ENCODE measurements around the gene GSTO2. TPM values are rescaled to one million over a fixed set of nuclear protein-coding genes. Genes with fewer than 3 reads are reported as not detected.

GSTO2 gene
- total and polyA plus RNA-seq, 2 of the 13 experiments (the other 11 are each of a cell fraction or from before 2014, with no cell fraction given) = 2.1 to 7.9 TPM

- DNase-seq (ENCODE audit: low spot score) = no peak
- no TSS peak for BruUV-seq (replicated peaks)
- Histone ChIP-seq H3K27ac (ENCODE audit: extremely low read length, insufficient read depth, low read length) (no peak overlapping the region), H3K36me3 (replicated peaks in 1 of 2; ENCODE audit: control insufficient read depth in 1 of 2, insufficient read depth in 2 of 2, low read length in 2 of 2) (no peaks in the 10 kb centered on the region), H3K4me1 (ENCODE audit: insufficient read depth, low read length) (peaks cover 51% of the 10 kb centered on the region), H3K9me3 (ENCODE audit: low read length) (peaks cover 9% of the 10 kb centered on the region), H4K20me1 (ENCODE audit: insufficient read depth, low read length) (no peaks in the 10 kb centered on the region; the same call in 1 of the 2 replicates), H3K4me2 (ENCODE audit: low read depth, low read length) (no peak overlapping the region), H2AFZ (ENCODE audit: low read length) (no peak overlapping the region), H3K4me3 (replicated peaks in 1 of 3; ENCODE audit: insufficient read depth in 1 of 3, low read depth in 2 of 3, low read length in 3 of 3) (no peak overlapping the region), H3K79me2 (ENCODE audit: insufficient read depth, low read length) (peaks cover 28% of the 10 kb centered on the region), H3K9ac (ENCODE audit: insufficient read depth, low read depth, low read length) (no peak overlapping the region), H3K27me3 (ENCODE audit: control insufficient read depth in 1 of 2, insufficient read depth in 2 of 2, low read length in 2 of 2) (no peaks in the 10 kb centered on the region; a peak in 1 of 5 replicates)
- in situ Hi-C loops (cut with HindIII; ENCODE audit: extremely low pct_ligation_motif_present, low pct_unique_long_range_greater_than_20kb) = no loop called here
- 90% methylated on average over 6 of the region's 6 CpGs for WGBS (ENCODE audit: low lambda C conversion rate)
- POLR2A ChIA-PET = no interaction called here
- ATAC-seq = no peak
- TF ChIP-seq ZNF780A (CRISPR knock-in tag; IDR thresholded peaks at IDR 0.05) = no peak
- TF ChIP-seq SP1 (IDR thresholded peaks at IDR 0.05) = no peak
- no peak for TF ChIP-seq SP1 (CRISPR knock-in tag; IDR thresholded peaks at IDR 0.05)
- TF ChIP-seq HBP1 (CRISPR knock-in tag; IDR thresholded peaks at IDR 0.05; ENCODE audit: low read depth) = no peak
- no peak for TF ChIP-seq MBNL3 (CRISPR knock-in tag; conservative IDR thresholded peaks at IDR 0.05)
- TF ChIP-seq DNMT1 (CRISPR knock-in tag; IDR thresholded peaks at IDR 0.05) = no peak
- TF ChIP-seq SP5 (CRISPR knock-in tag; IDR thresholded peaks at IDR 0.05; ENCODE audit: borderline replicate concordance, low read depth) = no peak
- TF ChIP-seq ZBTB34 (CRISPR knock-in tag; IDR thresholded peaks at IDR 0.05) = no peak
- TF ChIP-seq DMAP1 (CRISPR knock-in tag; IDR thresholded peaks at IDR 0.05) = no peak
- TF ChIP-seq PREB (CRISPR knock-in tag; IDR thresholded peaks at IDR 0.05) = no peak
- no peak for TF ChIP-seq FOXP1 (IDR thresholded peaks at IDR 0.05)
- TF ChIP-seq FOXP1 (CRISPR knock-in tag; IDR thresholded peaks at IDR 0.05) = no peak
- TF ChIP-seq CREM (IDR thresholded peaks at IDR 0.05) = no peak
- no peak for TF ChIP-seq CREM (CRISPR knock-in tag; IDR thresholded peaks at IDR 0.05)
- no peak for TF ChIP-seq HINFP (CRISPR knock-in tag; IDR thresholded peaks at IDR 0.05; ENCODE audit: low read depth)
- no peak for TF ChIP-seq ZBTB20 (CRISPR knock-in tag; IDR thresholded peaks at IDR 0.05; ENCODE audit: borderline replicate concordance, low read depth)
- no peak for TF ChIP-seq STAT5B (CRISPR knock-in tag; IDR thresholded peaks at IDR 0.05)
- no peak for TF ChIP-seq MAZ (IDR thresholded peaks at IDR 0.05; ENCODE audit: borderline replicate concordance, low read depth, low read length)
- TF ChIP-seq MAZ (CRISPR knock-in tag; IDR thresholded peaks at IDR 0.05; ENCODE audit: low read depth) = no peak
- no peak for TF ChIP-seq ZNF367 (CRISPR knock-in tag; IDR thresholded peaks at IDR 0.05; ENCODE audit: borderline replicate concordance)
- TF ChIP-seq ZNF672 (CRISPR knock-in tag; IDR thresholded peaks at IDR 0.05) = no peak
- no peak for TF ChIP-seq ZNF614 (CRISPR knock-in tag; IDR thresholded peaks at IDR 0.05; ENCODE audit: borderline replicate concordance)
- TF ChIP-seq SIX1 (CRISPR knock-in tag; IDR thresholded peaks at IDR 0.05; ENCODE audit: borderline replicate concordance) = no peak
- CTCF ChIA-PET (ENCODE audit: low intra/inter-chr PET ratio, low total read pairs) = no interaction called here
- FAIRE-seq = no peak
- intact Hi-C loops (cut with micrococcal nuclease; ENCODE audit: unreplicated experiment) = loop anchor here (10.0 kb wide), 1 partner anchor 127 kb away; the partner anchor contains the start of gene SFR1
Measured at GRCh38 chr10:104251443-104251842, 17.5 kb upstream of the GSTO2 start.

All from HepG2 (cell line).